Transverse colon (tissue), 4 donors: ENCODE data around the gene RIC8A.

ENCODE experiments used
- CTCF ChIP-seq, 5 experiments: fragments of 200-600 bp in 3 of 5; fragments of 450-650 bp in 2 of 5; sonication (generic) in 3 of 5; IDR thresholded peaks; 1 replicate in 2 of 5; 2 replicates in 3 of 5; pipeline ENCODE4 v1.5.1; 2016 to 2017; ENCODE audit warnings: antibody characterized with exemption in 5 of 5, inconsistent platforms in 3 of 5, mild to moderate bottlenecking in 2 of 5, moderate library complexity in 1 of 5
- POLR2A ChIP-seq: fragments of 450-650 bp; IDR thresholded peaks from one replicate; pipeline ENCODE4 v1.6.1; 2016; ENCODE audit warnings: antibody characterized with exemption, mild to moderate bottlenecking, moderate library complexity
- POLR2AphosphoS5 ChIP-seq, 3 donors: sonication (generic); formaldehyde crosslinking; IDR thresholded peaks; one replicate each; pipeline ENCODE4 v1.6.1; 2016; ENCODE audit warnings: antibody characterized with exemption in 3 of 3

GRCh38 chr11:223884-224283 is 16.4 kb downstream of the RIC8A start:
- TF ChIP-seq POLR2AphosphoS5 (IDR thresholded peaks at IDR 0.05) = no peak
- no peak for TF ChIP-seq CTCF (IDR thresholded peaks at IDR 0.05)
- no peak for TF ChIP-seq POLR2A
